Mesendoderm (in vitro differentiated cells): ENCODE results near the gene PPP3R2. TPM values are rescaled to one million over a fixed set of nuclear protein-coding genes. Genes with fewer than 3 reads are reported as not detected.

Experiments
- DNase-seq: peaks from one replicate; pipeline ENCODE4 v3.0.0; 2013
- H2AK5ac ChIP-seq: 2 replicates; pipeline ENCODE4 v1.6.1; 2013; ENCODE audit warnings: low read length, inconsistent platforms
- H2BK120ac ChIP-seq: 2 replicates; pipeline ENCODE4 v1.6.1; 2013; ENCODE audit warnings: low read depth, mild to moderate bottlenecking, low read length, moderate library complexity, mixed read lengths
- H2BK15ac ChIP-seq: replicated peaks from 2 replicates; pipeline ENCODE4 v1.6.1; 2013; ENCODE audit warnings: low read depth, mild to moderate bottlenecking, moderate library complexity
- H2BK5ac ChIP-seq: 2 replicates; pipeline ENCODE4 v1.6.1; 2013; ENCODE audit warnings: low read length, inconsistent platforms
- H3K18ac ChIP-seq: 2 replicates; pipeline ENCODE4 v1.6.1; 2013; ENCODE audit warnings: mild to moderate bottlenecking, low read length, mixed read lengths
- H3K23ac ChIP-seq: one replicate; pipeline ENCODE4 v1.6.1; 2013; ENCODE audit warnings: low read length
- H3K27ac ChIP-seq: 2 replicates; pipeline ENCODE4 v1.5.1; 2013; ENCODE audit warnings: low read depth, mild to moderate bottlenecking, inconsistent platforms, low read length, moderate library complexity
- H3K27me3 ChIP-seq: 2 replicates; pipeline ENCODE4 v1.6.1; 2013; ENCODE audit warnings: low read length, control low read depth, mild to moderate bottlenecking, inconsistent platforms; ENCODE audit not compliant: insufficient read depth, poor library complexity
- H3K36me3 ChIP-seq: 2 replicates; pipeline ENCODE4 v1.6.1; 2013; ENCODE audit warnings: low read length, inconsistent platforms; ENCODE audit not compliant: control insufficient read depth, insufficient read depth
- H3K4ac ChIP-seq: one replicate; pipeline ENCODE4 v1.6.1; 2013; ENCODE audit warnings: low read depth, mild to moderate bottlenecking, low read length, moderate library complexity
- H3K4me1 ChIP-seq: 2 replicates; pipeline ENCODE4 v1.6.1; 2013; ENCODE audit warnings: low read depth, low read length, inconsistent platforms; ENCODE audit not compliant: control insufficient read depth
- H3K4me2 ChIP-seq: 2 replicates; pipeline ENCODE4 v1.6.1; 2013; ENCODE audit warnings: low read length
- H3K4me3 ChIP-seq: 2 replicates; pipeline ENCODE4 v1.5.1; 2013; ENCODE audit warnings: mild to moderate bottlenecking, low read length
- H3K56ac ChIP-seq: one replicate; pipeline ENCODE4 v1.6.1; 2013; ENCODE audit warnings: low read length
- H3K79me1 ChIP-seq: 2 replicates; pipeline ENCODE4 v1.6.1; 2013; ENCODE audit warnings: low read length, inconsistent platforms
- H3K79me2 ChIP-seq: 2 replicates; pipeline ENCODE4 v1.6.1; 2013; ENCODE audit warnings: mild to moderate bottlenecking, low read length; ENCODE audit not compliant: control insufficient read depth, insufficient read depth
- H3K9ac ChIP-seq: 2 replicates; pipeline ENCODE4 v1.6.1; 2013; ENCODE audit warnings: low read length, inconsistent platforms
- H4K5ac ChIP-seq: one replicate; pipeline ENCODE4 v1.6.1; 2013; ENCODE audit warnings: low read length
- H4K8ac ChIP-seq: one replicate; pipeline ENCODE4 v1.6.1; 2013; ENCODE audit warnings: low read depth, mild to moderate bottlenecking, control low read depth, low read length, moderate library complexity
- WGBS: extraction: QIAGEN DNeasy Blood & Tissue Kit; methylation state at CpG from one replicate; pipeline ENCODE4 v1.1.7; 2013; ENCODE audit warnings: low lambda C conversion rate, missing lambda C conversion rate; ENCODE audit not compliant: insufficient coverage; ENCODE audit errors: extremely low coverage; 5-methylcytosine and 5-hydroxymethylcytosine counted together
- polyA plus RNA-seq, 2 experiments: library from polyadenylated mRNA; stranded (reverse); fragments of 200-250 nt; gene quantifications; one replicate each; pipeline ENCODE4 v1.2.3, GENCODE V29; 2013

The PPP3R2 gene
- polyA plus RNA-seq (2013, experiment 1 of 2) = not detected
- polyA plus RNA-seq (2013, experiment 2 of 2) = not detected

DNA sequence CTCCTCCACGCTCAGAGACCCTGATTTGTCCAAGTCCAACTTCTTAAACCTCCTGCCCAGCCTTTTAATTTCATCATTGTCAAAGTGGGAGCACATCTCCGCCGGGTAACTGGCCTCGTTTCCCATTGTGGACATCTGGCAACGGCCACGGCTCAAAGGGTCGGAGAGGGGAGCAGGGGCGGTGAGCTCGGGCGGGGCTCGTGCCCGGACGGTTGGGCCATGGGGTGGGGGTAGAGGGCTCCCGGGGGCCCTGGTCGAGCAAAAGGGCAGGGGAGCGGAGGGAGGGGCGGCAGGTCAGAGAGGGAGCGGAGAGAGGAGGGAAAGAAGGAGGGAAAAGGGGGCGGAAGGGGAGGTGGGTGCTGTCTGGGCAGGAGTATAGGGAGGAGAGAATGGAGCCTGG is at the start of gene PPP3R2:
Gene PPP3R2 (minus strand): TSS at position 174 of the 400 bp plus-strand sequence. CDS start 48 bp downstream, at position 126.
- H3K4me3 ChIP-seq = no peak within 1 kb of the TSS
- no peaks in the 10 kb centered on the region for H3K4me1 ChIP-seq
- H2BK15ac ChIP-seq = no peak within 1 kb of the TSS
- no peak within 1 kb of the TSS for H3K23ac ChIP-seq
- H3K27ac ChIP-seq = no peak within 1 kb of the TSS
- no peak within 1 kb of the TSS for H3K56ac ChIP-seq
- DNase-seq = no peak
- WGBS = no CpG with 5 or more reads among the region's 19 CpGs
- H3K18ac ChIP-seq = no peak within 1 kb of the TSS
- no peak within 1 kb of the TSS for H4K8ac ChIP-seq
- H3K27me3 ChIP-seq = no peaks in the 10 kb centered on the region
- H2AK5ac ChIP-seq = no peak within 1 kb of the TSS
- H3K79me2 ChIP-seq = no peaks in the 10 kb centered on the region
- H3K79me1 ChIP-seq = no peaks in the 10 kb centered on the region
- H3K4me2 ChIP-seq = no peak within 1 kb of the TSS
- no peak within 1 kb of the TSS for H2BK5ac ChIP-seq
- H2BK120ac ChIP-seq = no peak within 1 kb of the TSS
- H3K9ac ChIP-seq = no peak within 1 kb of the TSS
- H4K5ac ChIP-seq = no peak within 1 kb of the TSS
- no peak within 1 kb of the TSS for H3K4ac ChIP-seq
- H3K36me3 ChIP-seq = no peaks in the 10 kb centered on the region

GRCh38 chr9:101639785-101640665 is 45.3 kb upstream of the PPP3R2 start:
- WGBS = no CpG with 5 or more reads among the region's 2 CpGs
- Histone ChIP-seq H3K79me1 (no peaks in the 10 kb centered on the region), H2BK15ac (no peak overlapping the region), H3K27me3 (no peaks in the 10 kb centered on the region), H3K27ac (no peak overlapping the region), H3K4me2 (no peak overlapping the region), H3K56ac (no peak overlapping the region), H3K4me1 (no peaks in the 10 kb centered on the region), H3K9ac (no peak overlapping the region), H3K23ac (no peak overlapping the region), H3K36me3 (no peaks in the 10 kb centered on the region), H3K18ac (no peak overlapping the region), H3K4me3 (no peak overlapping the region), H2BK120ac (no peak overlapping the region), H4K8ac (no peak overlapping the region), H3K4ac (no peak overlapping the region), H2BK5ac (no peak overlapping the region), H3K79me2 (no peaks in the 10 kb centered on the region), H2AK5ac (no peak overlapping the region), H4K5ac (no peak overlapping the region)
- DNase-seq = no peak

DNA sequence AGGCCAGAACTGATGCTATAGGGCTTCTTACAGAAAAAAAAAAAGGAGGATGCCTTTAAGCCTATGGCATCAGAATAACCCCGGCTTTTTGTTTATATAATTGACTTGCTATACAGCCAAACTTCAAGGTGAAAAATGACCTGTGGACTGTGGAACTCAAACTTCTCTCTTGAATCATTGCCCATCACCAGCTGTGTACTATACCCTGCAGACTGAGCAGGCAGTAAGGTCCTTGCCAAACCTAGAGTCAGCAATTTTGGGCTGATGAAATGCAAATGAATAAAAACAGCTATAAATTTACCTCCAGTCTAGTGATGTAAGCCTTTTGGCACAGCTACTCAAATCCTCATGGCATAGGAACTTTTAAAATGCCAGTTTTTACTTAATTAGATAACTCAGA is 44.5 kb upstream of the PPP3R2 start:
- no peak for DNase-seq
- Histone ChIP-seq H3K9ac (no peak overlapping the region), H3K4me2 (no peak overlapping the region), H3K56ac (no peak overlapping the region), H3K36me3 (no peaks in the 10 kb centered on the region), H3K79me1 (no peaks in the 10 kb centered on the region), H2BK120ac (no peak overlapping the region), H3K79me2 (no peaks in the 10 kb centered on the region), H4K5ac (no peak overlapping the region), H3K4me3 (no peak overlapping the region), H2AK5ac (no peak overlapping the region), H2BK5ac (no peak overlapping the region), H4K8ac (no peak overlapping the region), H3K4me1 (no peaks in the 10 kb centered on the region), H3K23ac (no peak overlapping the region), H3K27ac (no peak overlapping the region), H3K4ac (no peak overlapping the region), H3K18ac (no peak overlapping the region), H2BK15ac (no peak overlapping the region), H3K27me3 (no peaks in the 10 kb centered on the region)
- WGBS = no CpG with 5 or more reads among the region's 1 CpG

DNA sequence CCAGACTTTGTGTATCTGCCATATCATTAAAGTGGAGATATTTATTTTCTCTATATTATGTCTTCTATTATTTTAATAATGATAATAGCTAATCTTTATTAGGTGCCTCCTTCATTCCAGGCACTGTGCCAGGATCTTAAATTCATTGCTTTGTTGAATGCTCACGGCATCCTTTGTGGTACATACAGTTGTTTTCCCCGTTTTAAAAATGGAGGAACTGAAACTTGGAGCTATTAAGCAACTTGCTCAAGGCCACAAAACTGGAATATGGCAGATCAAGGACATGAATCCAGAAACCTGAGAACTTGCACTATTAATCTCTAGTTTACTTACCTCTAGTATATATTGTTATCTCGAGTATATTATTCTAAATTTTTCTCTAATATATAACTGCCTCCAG is 41.5 kb upstream of the PPP3R2 start:
- Histone ChIP-seq H3K23ac (no peak overlapping the region), H4K5ac (no peak overlapping the region), H3K79me1 (no peaks in the 10 kb centered on the region), H3K18ac (no peak overlapping the region), H3K4me2 (no peak overlapping the region), H3K9ac (no peak overlapping the region), H2AK5ac (no peak overlapping the region), H3K4me1 (no peaks in the 10 kb centered on the region), H3K79me2 (no peaks in the 10 kb centered on the region), H4K8ac (no peak overlapping the region), H3K4ac (no peak overlapping the region), H2BK5ac (no peak overlapping the region), H3K27ac (no peak overlapping the region), H2BK120ac (no peak overlapping the region), H3K4me3 (no peak overlapping the region), H2BK15ac (no peak overlapping the region), H3K27me3 (no peaks in the 10 kb centered on the region), H3K36me3 (no peaks in the 10 kb centered on the region), H3K56ac (no peak overlapping the region)
- DNase-seq = no peak
- WGBS = 100% methylated on average over 1 of the region's 3 CpGs

DNA sequence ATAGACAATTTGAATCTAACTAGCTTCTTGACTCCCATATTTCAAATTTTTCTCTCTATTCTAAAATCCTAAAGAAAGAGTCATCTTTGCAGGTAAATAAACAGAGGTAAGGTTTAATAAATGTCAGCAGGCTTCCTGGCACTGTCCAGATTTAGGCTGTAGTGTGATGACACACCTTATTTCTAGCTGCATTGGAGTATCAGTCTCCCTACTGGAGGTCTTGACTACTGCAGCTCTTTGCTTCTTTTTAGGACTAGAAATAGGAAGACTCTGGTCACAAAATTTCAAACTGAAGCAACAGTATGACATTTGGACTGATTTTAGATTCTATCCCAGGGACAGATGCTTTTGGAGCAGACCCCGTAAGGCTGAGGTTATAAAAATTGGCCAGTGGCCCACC is 40.7 kb upstream of the PPP3R2 start:
- no peak overlapping the region for H2BK5ac ChIP-seq

More for the DNA sequence above, 40.7 kb upstream of the PPP3R2 start:
- Histone ChIP-seq H3K27me3 (no peaks in the 10 kb centered on the region), H3K79me1 (no peaks in the 10 kb centered on the region), H3K4me3 (no peak overlapping the region), H2BK120ac (no peak overlapping the region), H3K56ac (no peak overlapping the region), H2AK5ac (no peak overlapping the region), H3K4me1 (no peaks in the 10 kb centered on the region), H3K27ac (no peak overlapping the region), H3K4me2 (no peak overlapping the region), H3K18ac (no peak overlapping the region), H4K5ac (no peak overlapping the region), H4K8ac (no peak overlapping the region), H3K9ac (no peak overlapping the region), H3K4ac (no peak overlapping the region), H2BK15ac (no peak overlapping the region), H3K79me2 (no peaks in the 10 kb centered on the region), H3K23ac (no peak overlapping the region), H3K36me3 (no peaks in the 10 kb centered on the region)
- DNase-seq = no peak
- no CpG with 5 or more reads among the region's 1 CpG for WGBS
